Measurements from ENCODE around the gene FGF1. TPM values are rescaled to one million over a fixed set of nuclear protein-coding genes. Genes with fewer than 3 reads are reported as not detected.

The FGF1 gene
- total and polyA plus RNA-seq, 8 donors: 0.03 to 0.90 (median 0.35) TPM

DNA sequence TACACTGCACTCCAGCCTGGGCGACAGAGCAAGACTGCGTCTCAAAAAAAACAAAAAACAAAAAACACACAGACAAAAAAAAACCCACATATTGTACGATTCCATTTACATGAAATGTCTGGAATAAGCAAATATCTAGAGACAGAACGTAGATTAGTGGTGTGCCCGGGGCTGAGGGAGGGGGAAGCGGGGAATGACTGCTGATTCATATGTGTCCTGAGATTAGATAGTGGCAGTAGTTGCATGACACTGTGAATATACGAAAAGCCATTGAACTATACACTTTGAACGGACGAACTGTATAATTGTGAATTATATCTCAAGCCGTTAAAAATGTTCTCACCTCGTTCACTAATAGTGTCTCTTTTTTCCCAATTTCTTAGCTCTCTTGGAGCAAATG, 23.9 kb downstream of the FGF1 start:
- WGBS, 2 donors: 75 to 79% methylated on average over 11 of the region's 11 CpGs
- H3K4me3 ChIP-seq: no peak overlapping the region
- H3K27me3 ChIP-seq: no peaks in the 10 kb centered on the region
- intact Hi-C loops (cut with DNase I): no loop called here
- FAIRE-seq: no peak
- no peaks in the 10 kb centered on the region for H3K36me3 ChIP-seq
- DNase-seq: no peak
- H3K4me1 ChIP-seq: no peaks in the 10 kb centered on the region
- H3K27ac ChIP-seq: no peak overlapping the region
- TF ChIP-seq, protein P1, sequence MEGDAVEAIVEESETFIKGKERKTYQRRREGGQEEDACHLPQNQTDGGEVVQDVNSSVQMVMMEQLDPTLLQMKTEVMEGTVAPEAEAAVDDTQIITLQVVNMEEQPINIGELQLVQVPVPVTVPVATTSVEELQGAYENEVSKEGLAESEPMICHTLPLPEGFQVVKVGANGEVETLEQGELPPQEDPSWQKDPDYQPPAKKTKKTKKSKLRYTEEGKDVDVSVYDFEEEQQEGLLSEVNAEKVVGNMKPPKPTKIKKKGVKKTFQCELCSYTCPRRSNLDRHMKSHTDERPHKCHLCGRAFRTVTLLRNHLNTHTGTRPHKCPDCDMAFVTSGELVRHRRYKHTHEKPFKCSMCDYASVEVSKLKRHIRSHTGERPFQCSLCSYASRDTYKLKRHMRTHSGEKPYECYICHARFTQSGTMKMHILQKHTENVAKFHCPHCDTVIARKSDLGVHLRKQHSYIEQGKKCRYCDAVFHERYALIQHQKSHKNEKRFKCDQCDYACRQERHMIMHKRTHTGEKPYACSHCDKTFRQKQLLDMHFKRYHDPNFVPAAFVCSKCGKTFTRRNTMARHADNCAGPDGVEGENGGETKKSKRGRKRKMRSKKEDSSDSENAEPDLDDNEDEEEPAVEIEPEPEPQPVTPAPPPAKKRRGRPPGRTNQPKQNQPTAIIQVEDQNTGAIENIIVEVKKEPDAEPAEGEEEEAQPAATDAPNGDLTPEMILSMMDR (IDR thresholded peaks at IDR 0.05): no peak
- no peak for ATAC-seq
- no peaks in the 10 kb centered on the region for H3K9me3 ChIP-seq

DNA sequence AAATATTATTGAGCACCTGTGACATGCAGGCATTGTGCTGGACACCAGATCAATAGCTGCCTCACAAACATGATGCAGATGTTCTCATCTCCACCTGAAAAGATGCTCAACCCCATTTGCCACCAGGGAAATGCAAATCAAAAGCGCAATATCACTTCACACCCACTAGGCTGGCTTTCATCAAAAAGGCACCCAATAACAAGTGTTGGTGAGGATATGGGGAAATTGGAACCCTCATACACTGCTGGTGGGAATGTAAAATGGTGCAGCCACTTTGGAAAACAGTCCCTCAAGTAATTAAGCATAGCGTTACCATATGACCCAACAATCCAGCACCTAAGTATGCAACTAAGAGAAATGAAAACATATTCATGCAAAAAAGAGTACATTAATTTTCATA, 24.7 kb downstream of the FGF1 start:
- FAIRE-seq (no peak), DNase-seq (no peak), ATAC-seq (no peak)
- Histone ChIP-seq H3K4me1 (no peaks in the 10 kb centered on the region), H3K4me3 (no peak overlapping the region), H3K27ac (no peak overlapping the region), H3K27me3 (no peaks in the 10 kb centered on the region), H3K36me3 (no peaks in the 10 kb centered on the region), H3K9me3 (no peaks in the 10 kb centered on the region)
- TF ChIP-seq, protein P1 (IDR thresholded peaks at IDR 0.05): no peak
- WGBS, 2 donors: 90 to 96% methylated on average over 2 of the region's 2 CpGs
- intact Hi-C loops (cut with DNase I): no loop called here

DNA sequence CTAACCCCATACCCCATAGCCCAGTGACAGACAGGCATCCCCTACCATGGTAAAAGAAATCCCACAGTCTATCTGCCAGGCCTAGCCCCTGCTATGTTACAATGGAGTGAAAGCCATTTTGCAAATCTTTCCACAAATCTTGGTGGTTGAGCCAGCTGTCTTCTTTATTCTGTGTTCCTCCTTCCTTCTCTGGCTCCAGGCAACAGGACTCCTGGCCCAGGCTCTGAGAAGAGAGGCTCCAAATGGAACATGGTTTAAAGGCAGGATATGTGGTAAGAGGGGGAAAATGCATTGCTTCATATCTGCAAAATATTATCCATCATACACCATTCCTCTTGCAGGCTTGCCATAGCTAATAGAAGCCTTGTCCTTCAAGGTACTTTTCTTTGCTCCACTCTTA, 25.2 kb downstream of the FGF1 start:
- Histone ChIP-seq H3K27me3 (no peaks in the 10 kb centered on the region), H3K4me1 (no peaks in the 10 kb centered on the region), H3K4me3 (no peak overlapping the region), H3K36me3 (no peaks in the 10 kb centered on the region), H3K27ac (no peak overlapping the region), H3K9me3 (no peaks in the 10 kb centered on the region)
- FAIRE-seq (no peak), ATAC-seq (peak in 3 of 4 donors; percentile 15 to 35 (median 34)), DNase-seq (no peak)
- TF ChIP-seq, protein P1 (IDR thresholded peaks at IDR 0.05): no peak
- intact Hi-C loops (cut with DNase I): no loop called here

DNA sequence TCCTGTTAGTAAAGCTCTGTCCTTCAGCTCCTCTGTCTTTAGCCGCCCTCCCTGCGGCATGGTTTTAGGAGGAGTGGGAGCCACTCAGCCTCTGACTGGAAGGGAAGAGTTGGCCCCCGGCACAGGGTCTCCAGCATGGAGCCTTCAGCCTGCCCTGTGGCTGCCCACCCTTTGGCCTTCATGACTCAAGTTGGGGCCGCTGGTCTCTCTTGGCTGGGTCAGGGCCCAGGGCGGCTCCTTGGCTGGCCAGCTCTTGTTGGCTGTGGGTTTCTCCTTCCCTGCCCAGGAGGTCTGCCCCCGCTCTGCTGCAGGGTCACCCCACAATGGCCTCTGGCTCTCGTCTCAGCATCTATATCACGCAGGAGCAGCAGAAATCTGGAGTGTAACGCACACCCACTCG, 25.7 kb downstream of the FGF1 start:
- 80 to 86% methylated on average over 10 of the region's 10 CpGs for WGBS, 2 donors
- intact Hi-C loops (cut with DNase I): no loop called here
- Histone ChIP-seq H3K36me3 (no peaks in the 10 kb centered on the region), H3K27me3 (no peaks in the 10 kb centered on the region), H3K4me1 (no peaks in the 10 kb centered on the region), H3K9me3 (no peaks in the 10 kb centered on the region), H3K27ac (no peak overlapping the region), H3K4me3 (no peak overlapping the region)
- ATAC-seq: peak in 1 of 4 donors; percentile 7
- FAIRE-seq: no peak
- no peak for DNase-seq
- TF ChIP-seq, protein P1 (IDR thresholded peaks at IDR 0.05): no peak

DNA sequence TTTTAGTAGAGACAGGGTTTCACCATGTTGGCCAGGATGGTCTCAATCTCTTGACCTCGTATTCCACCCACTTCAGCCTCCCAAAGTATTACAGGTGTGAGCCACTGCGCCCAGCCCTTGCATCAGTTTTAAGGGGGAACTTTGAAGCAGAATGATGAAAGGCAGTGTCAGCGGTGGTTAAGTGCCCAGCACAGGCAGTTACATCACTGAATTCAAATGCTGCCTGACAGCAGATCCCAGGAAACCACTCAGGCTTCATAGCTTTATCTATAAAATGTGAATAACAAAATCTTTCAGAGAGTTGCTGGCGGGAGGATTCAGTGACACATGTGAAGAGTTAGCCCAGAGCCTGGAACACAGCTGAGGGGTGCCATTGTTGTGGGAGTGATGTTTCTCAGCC, 26.5 kb downstream of the FGF1 start:
- Histone ChIP-seq H3K9me3 (no peaks in the 10 kb centered on the region), H3K4me1 (no peaks in the 10 kb centered on the region), H3K36me3 (no peaks in the 10 kb centered on the region), H3K27me3 (no peaks in the 10 kb centered on the region), H3K4me3 (no peak overlapping the region), H3K27ac (no peak overlapping the region)
- no peak for ATAC-seq
- FAIRE-seq: no peak
- WGBS, 2 donors: 67 to 84% methylated on average over 4 of the region's 4 CpGs
- TF ChIP-seq, protein P1 (IDR thresholded peaks at IDR 0.05): no peak
- DNase-seq: no peak
- intact Hi-C loops (cut with DNase I): loop anchor here in 1 of 3 donors (5.0 kb wide), 1 partner anchor 38 kb away; no protein-coding TSS in a partner anchor
